ENCODE data around the gene KNCN.

GRCh38 chr1:46530311-46530710 is 21.1 kb downstream of the KNCN start:
- no peak for TF ChIP-seq CTCF (IDR thresholded peaks at IDR 0.05)
- TF ChIP-seq POLR2A (IDR thresholded peaks at IDR 0.05), result no peak

Measured in testis (tissue), 2 donors.